Measurements from ENCODE around the gene TROAP.
A peak's percentile ranks its signal among the peaks of the same experiment; 100 is the strongest.
"Not testable (repeated sequence)": the region's sequence is repeated elsewhere in the genome, so short reads cannot be mapped to it uniquely, and the experiment has no call there.

The TROAP gene

GRCh38 chr12:49294804-49295081, 28.3 kb upstream of the TROAP start:
- no peak for ATAC-seq

- ATAC-seq, result no peak
These were observed 27.7 kb upstream of the TROAP start, which contains the start of gene PRPH for GRCh38 chr12:49295082-49295936. PRPH (plus strand) TSS chr12:49295147; CDS start chr12:49295201, 54 bp downstream.

GRCh38 chr12:49296034-49296835, 26.8 kb upstream of the TROAP start:
- ATAC-seq, result peak; percentile 74 to 77

- peak; percentile 16 to 47 for ATAC-seq
These were observed 26.0 kb upstream of the TROAP start for GRCh38 chr12:49296836-49297694.

GRCh38 chr12:49297695-49298060, 25.4 kb upstream of the TROAP start:
- ATAC-seq, result no peak

GRCh38 chr12:49298160-49298559, 24.9 kb upstream of the TROAP start:
- ATAC-seq, result no peak

GRCh38 chr12:49301760-49302159, 21.3 kb upstream of the TROAP start:
- peak; percentile 38 to 75 for ATAC-seq

GRCh38 chr12:49304161-49304560, 18.9 kb upstream of the TROAP start:
- ATAC-seq, result no peak

- no peak for ATAC-seq
These were observed 17.1 kb upstream of the TROAP start for GRCh38 chr12:49305762-49306510.

GRCh38 chr12:49309386-49309785, 13.7 kb upstream of the TROAP start:
- ATAC-seq, result no peak

- ATAC-seq, result not testable (repeated sequence)
These were observed 12.5 kb upstream of the TROAP start for GRCh38 chr12:49310451-49311000.

- ATAC-seq, result no peak
These were observed 8.2 kb upstream of the TROAP start for GRCh38 chr12:49314811-49315210.

- not testable (repeated sequence) for ATAC-seq
These were observed 5.9 kb upstream of the TROAP start for GRCh38 chr12:49317118-49317517.

GRCh38 chr12:49320411-49321103, 2.5 kb upstream of the TROAP start:
- ATAC-seq, result not testable (repeated sequence)

- ATAC-seq, result no peak
These were observed 718 bp upstream of the TROAP start for GRCh38 chr12:49322367-49322707.

GRCh38 chr12:49323524-49324097, 556 bp downstream of the TROAP start:
- ATAC-seq, result no peak

- ATAC-seq, result no peak
These were observed 2.6 kb downstream of the TROAP start for GRCh38 chr12:49325606-49326005.

GRCh38 chr12:49327368-49327767, 4.3 kb downstream of the TROAP start:
- ATAC-seq, result no peak

- no peak for ATAC-seq
These were observed 4.8 kb downstream of the TROAP start for GRCh38 chr12:49327887-49328286.

- ATAC-seq, result no peak
These were observed 5.8 kb downstream of the TROAP start for GRCh38 chr12:49328816-49329215.

GRCh38 chr12:49330032-49330619, 7.1 kb downstream of the TROAP start:
- no peak for ATAC-seq
